CD14-positive monocyte (primary cell): ENCODE measurements around the gene CXCL3. TPM values are rescaled to one million over a fixed set of nuclear protein-coding genes. Genes with fewer than 3 reads are reported as not detected.

Experiments used
- DNase-seq, 3 donors: peaks; one replicate each; pipeline ENCODE4 v3.0.0-alpha.2; 2011 to 2022
- H2AFZ ChIP-seq: 2 replicates; pipeline ENCODE4 v1.6.0; 2012; ENCODE audit warnings: mild to moderate bottlenecking, low read depth, low read length, inconsistent platforms; ENCODE audit not compliant: insufficient read depth, poor library complexity, severe bottlenecking
- H3K27ac ChIP-seq, 2 donors: 1 replicate in 1 of 2; 2 replicates in 1 of 2; pipeline ENCODE4 v1.5.1; 2012 to 2013; ENCODE audit warnings: low read length in 2 of 2, control low read depth in 1 of 2, inconsistent platforms in 1 of 2, low read depth in 1 of 2, mild to moderate bottlenecking in 1 of 2
- H3K27me3 ChIP-seq, 2 donors: one replicate each; pipeline versions ENCODE4 v1.6.0 to v1.6.1; 2011 to 2013; ENCODE audit warnings: low read length in 2 of 2; ENCODE audit not compliant: control insufficient read depth in 2 of 2, insufficient read depth in 2 of 2
- H3K36me3 ChIP-seq, 2 donors: replicated peaks in 1 of 2; 1 replicate in 1 of 2; 2 replicates in 1 of 2; pipeline versions ENCODE4 v1.5.1 to v1.6.1; 2012 to 2013; ENCODE audit warnings: low read length in 2 of 2, control low read depth in 1 of 2, inconsistent platforms in 1 of 2, mild to moderate bottlenecking in 1 of 2; ENCODE audit not compliant: insufficient read depth in 2 of 2, control insufficient read depth in 1 of 2
- H3K4me1 ChIP-seq, 2 donors: 1 replicate in 1 of 2; 2 replicates in 1 of 2; pipeline versions ENCODE4 v1.5.1 to v1.6.1; 2012 to 2013; ENCODE audit warnings: low read length in 2 of 2, control low read depth in 1 of 2, inconsistent platforms in 1 of 2, mild to moderate bottlenecking in 1 of 2, moderate library complexity in 1 of 2; ENCODE audit not compliant: insufficient read depth in 2 of 2, control insufficient read depth in 1 of 2
- H3K4me2 ChIP-seq: replicated peaks from 2 replicates; pipeline ENCODE3; 2012; ENCODE audit warnings: low read length, moderate library complexity, mild to moderate bottlenecking; ENCODE audit not compliant: poor library complexity, severe bottlenecking; ENCODE audit errors: extremely low read depth
- H3K4me3 ChIP-seq, 3 experiments: fragments of 200-600 bp in 1 of 3; sonication (generic) in 1 of 3; replicated peaks in 1 of 3; 1 replicate in 2 of 3; 2 replicates in 1 of 3; pipeline ENCODE4 v1.5.1; 2011 to 2013; ENCODE audit warnings: low read length in 3 of 3, mild to moderate bottlenecking in 3 of 3, control low read depth in 2 of 3, low read depth in 2 of 3, inconsistent platforms in 1 of 3, moderate library complexity in 1 of 3
- H3K79me2 ChIP-seq: 2 replicates; pipeline ENCODE4 v1.6.0; 2012; ENCODE audit warnings: mild to moderate bottlenecking, control low read depth, inconsistent platforms, low read length, moderate library complexity; ENCODE audit not compliant: insufficient read depth
- H3K9ac ChIP-seq: 2 replicates; pipeline ENCODE4 v1.6.0; 2017; ENCODE audit warnings: low read length, mild to moderate bottlenecking; ENCODE audit not compliant: insufficient read depth, poor library complexity, severe bottlenecking
- H3K9me3 ChIP-seq, 2 donors: replicated peaks in 1 of 2; 1 replicate in 1 of 2; 2 replicates in 1 of 2; pipeline versions ENCODE4 v1.5.1 to v1.6.1; 2012 to 2013; ENCODE audit warnings: low read length in 2 of 2, control low read depth in 1 of 2; ENCODE audit not compliant: control insufficient read depth in 1 of 2, insufficient read depth in 1 of 2
- H4K20me1 ChIP-seq: 2 replicates; pipeline ENCODE4 v1.6.0; 2012; ENCODE audit warnings: mild to moderate bottlenecking, low read length, control low read depth, moderate library complexity; ENCODE audit not compliant: insufficient read depth
- H3K27ac Mint-ChIP-seq, 7 donors: one replicate each; pipeline ENCODE4 v1.8.0; 2020; ENCODE audit warnings: mild to moderate bottlenecking in 7 of 7, mixed read lengths in 7 of 7, moderate library complexity in 6 of 7, inconsistent platforms in 2 of 7
- H3K27me3 Mint-ChIP-seq, 3 donors: one replicate each; pipeline ENCODE4 v1.8.0; 2021 to 2022; ENCODE audit warnings: low read depth in 3 of 3, mild to moderate bottlenecking in 3 of 3, mixed read lengths in 3 of 3, moderate library complexity in 3 of 3, inconsistent platforms in 1 of 3
- H3K36me3 Mint-ChIP-seq, 2 donors: one replicate each; pipeline ENCODE4 v1.8.0; 2020; ENCODE audit warnings: mixed read lengths in 2 of 2, inconsistent platforms in 1 of 2, mild to moderate bottlenecking in 1 of 2
- H3K4me1 Mint-ChIP-seq: one replicate; pipeline ENCODE4 v1.8.0; 2020; ENCODE audit warnings: mild to moderate bottlenecking, mixed read lengths
- H3K4me3 Mint-ChIP-seq, 2 donors: one replicate each; pipeline ENCODE4 v1.8.0; 2020; ENCODE audit warnings: mild to moderate bottlenecking in 2 of 2, mixed read lengths in 2 of 2, moderate library complexity in 1 of 2
- H3K9me3 Mint-ChIP-seq, 7 donors: one replicate each; pipeline ENCODE4 v1.8.0; 2020 to 2022; ENCODE audit warnings: mixed read lengths in 7 of 7, mild to moderate bottlenecking in 6 of 7, moderate library complexity in 6 of 7, inconsistent platforms in 2 of 7
- CTCF ChIP-seq: fragments of 200-600 bp; IDR thresholded peaks from one replicate; pipeline ENCODE4 v1.8.0; 2022; ENCODE audit warnings: antibody characterized with exemption, mild to moderate bottlenecking
- WGBS: methylation state at CpG from one replicate; pipeline ENCODE4 v1.1.5; 2013; ENCODE audit warnings: missing lambda C conversion rate; ENCODE audit not compliant: insufficient coverage; 5-methylcytosine and 5-hydroxymethylcytosine counted together
- intact Hi-C, 2 donors: fragments of 100-400 bp; cut with micrococcal nuclease; formaldehyde crosslinking; loops; one replicate each; pipeline versions ENCODE4 v1.15.0 to v1.15.1; 2023
- polyA plus RNA-seq, 3 donors: library from polyadenylated mRNA; depleted of rRNA in 1 of 3; unstranded in 2 of 3; stranded (reverse) in 1 of 3; fragments of 300-500 nt in 2 of 3; fragments of >200 nt in 1 of 3; fragmentation: Illumina TruSeq in 2 of 3; gene quantifications; 1 replicate in 2 of 3; 2 replicates in 1 of 3; pipeline ENCODE4 v1.2.3, GENCODE V29; 2012 to 2021

The CXCL3 gene
- polyA plus RNA-seq, 3 donors = 2.5 to 4.4 (median 3.7) TPM

- no peak overlapping the region for H3K4me2 ChIP-seq
- no peak overlapping the region for H2AFZ ChIP-seq
- H3K9ac ChIP-seq = no peak overlapping the region
- Mint-ChIP-seq H3K4me1 (no peaks in the 10 kb centered on the region), H3K9me3 (peaks cover 0 to 4% (median 0%) of the 10 kb centered on the region in 7 donors), H3K36me3 (no peaks in the 10 kb centered on the region), H3K27me3 (no peaks in the 10 kb centered on the region), H3K4me3 (no peak overlapping the region), H3K27ac (no peak overlapping the region)
- no peak for TF ChIP-seq CTCF
- WGBS = no CpG with 5 or more reads among the region's 1 CpG
- DNase-seq = no peak
- no peak overlapping the region for H3K27ac ChIP-seq
- intact Hi-C loops = no loop called here
- no peaks in the 10 kb centered on the region for H3K79me2 ChIP-seq
- no peak overlapping the region for H3K4me3 ChIP-seq
- H3K27me3 ChIP-seq = no peaks in the 10 kb centered on the region
- no peaks in the 10 kb centered on the region for H3K9me3 ChIP-seq
- H3K36me3 ChIP-seq = no peaks in the 10 kb centered on the region
- no peaks in the 10 kb centered on the region for H3K4me1 ChIP-seq
- no peaks in the 10 kb centered on the region for H4K20me1 ChIP-seq
These were observed 25.4 kb upstream of the CXCL3 start for GRCh38 chr4:74063859-74064258.

- Histone ChIP-seq H2AFZ (no peak overlapping the region), H3K27ac (no peak overlapping the region), H3K79me2 (no peaks in the 10 kb centered on the region), H3K27me3 (no peaks in the 10 kb centered on the region), H3K9me3 (no peaks in the 10 kb centered on the region), H3K36me3 (no peaks in the 10 kb centered on the region), H3K4me3 (no peak overlapping the region), H4K20me1 (no peaks in the 10 kb centered on the region), H3K4me1 (no peaks in the 10 kb centered on the region), H3K4me2 (no peak overlapping the region), H3K9ac (no peak overlapping the region)
- no peak overlapping the region for H3K4me3 Mint-ChIP-seq
- H3K27me3 Mint-ChIP-seq = no peaks in the 10 kb centered on the region
- no peaks in the 10 kb centered on the region for H3K36me3 Mint-ChIP-seq
- no peak overlapping the region for H3K27ac Mint-ChIP-seq
- peaks cover 0 to 4% (median 0%) of the 10 kb centered on the region in 7 donors for H3K9me3 Mint-ChIP-seq
- intact Hi-C loops = no loop called here
- H3K4me1 Mint-ChIP-seq = no peaks in the 10 kb centered on the region
- no peak for TF ChIP-seq CTCF
- DNase-seq = no peak
These were observed 24.5 kb upstream of the CXCL3 start for GRCh38 chr4:74062953-74063352.
